Measurements from ENCODE around the gene TBL1XR1. TPM values are rescaled to one million over a fixed set of nuclear protein-coding genes. Genes with fewer than 3 reads are reported as not detected.

Gene TBL1XR1
- total and polyA plus RNA-seq, 2 donors (not counting 3 experiments of a cell fraction or from before 2014, with no cell fraction given) = 26.9 to 146 TPM

GRCh38 chr3:177181418-177181817, 15.9 kb downstream of the TBL1XR1 start:
- TF ChIP-seq, protein P1, sequence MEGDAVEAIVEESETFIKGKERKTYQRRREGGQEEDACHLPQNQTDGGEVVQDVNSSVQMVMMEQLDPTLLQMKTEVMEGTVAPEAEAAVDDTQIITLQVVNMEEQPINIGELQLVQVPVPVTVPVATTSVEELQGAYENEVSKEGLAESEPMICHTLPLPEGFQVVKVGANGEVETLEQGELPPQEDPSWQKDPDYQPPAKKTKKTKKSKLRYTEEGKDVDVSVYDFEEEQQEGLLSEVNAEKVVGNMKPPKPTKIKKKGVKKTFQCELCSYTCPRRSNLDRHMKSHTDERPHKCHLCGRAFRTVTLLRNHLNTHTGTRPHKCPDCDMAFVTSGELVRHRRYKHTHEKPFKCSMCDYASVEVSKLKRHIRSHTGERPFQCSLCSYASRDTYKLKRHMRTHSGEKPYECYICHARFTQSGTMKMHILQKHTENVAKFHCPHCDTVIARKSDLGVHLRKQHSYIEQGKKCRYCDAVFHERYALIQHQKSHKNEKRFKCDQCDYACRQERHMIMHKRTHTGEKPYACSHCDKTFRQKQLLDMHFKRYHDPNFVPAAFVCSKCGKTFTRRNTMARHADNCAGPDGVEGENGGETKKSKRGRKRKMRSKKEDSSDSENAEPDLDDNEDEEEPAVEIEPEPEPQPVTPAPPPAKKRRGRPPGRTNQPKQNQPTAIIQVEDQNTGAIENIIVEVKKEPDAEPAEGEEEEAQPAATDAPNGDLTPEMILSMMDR (IDR thresholded peaks at IDR 0.05; ENCODE audit: extremely low read depth in 1 of 2, insufficient read depth in 1 of 2, low read depth in 1 of 2, low read length in 2 of 2) = no peak
- TF ChIP-seq POLR2A (IDR thresholded peaks at IDR 0.05; ENCODE audit: low read depth, low read length) = no peak
- TF ChIP-seq POLR2AphosphoS5 (IDR thresholded peaks at IDR 0.05; ENCODE audit: insufficient read depth, low read depth, low read length) = no peak
- TF ChIP-seq JUN (IDR thresholded peaks at IDR 0.05; ENCODE audit: borderline replicate concordance, insufficient read depth, insufficient read length, low read depth) = no peak
- TF ChIP-seq GATA2 (IDR thresholded peaks at IDR 0.05; ENCODE audit: insufficient read depth, insufficient read length, low read depth, low read length) = no peak
- TF ChIP-seq FOS (IDR thresholded peaks at IDR 0.05; ENCODE audit: borderline replicate concordance, insufficient read depth, low read length) = no peak
- no peak for TF ChIP-seq MAX (IDR thresholded peaks at IDR 0.05; ENCODE audit: insufficient read depth, insufficient read length)
- TF ChIP-seq MYC (IDR thresholded peaks at IDR 0.05; ENCODE audit: low read depth, low read length) = no peak
- TF ChIP-seq EZH2 (IDR thresholded peaks at IDR 0.05; ENCODE audit: borderline replicate concordance, low read depth, low read length, severe bottlenecking) = no peak
- Histone ChIP-seq H3K79me2 (ENCODE audit: control insufficient read depth, insufficient read depth, low read length) (peaks cover 100% of the 10 kb centered on the region), H3K27ac (ENCODE audit: insufficient read depth, low read depth, low read length) (no peak overlapping the region), H3K4me3 (replicated peaks in 1 of 3; ENCODE audit: insufficient read depth in 1 of 3, low read depth in 1 of 3, low read length in 3 of 3) (no peak overlapping the region), H3K27me3 (ENCODE audit: control insufficient read depth in 2 of 2, insufficient read depth in 2 of 2, low read length in 2 of 2) (no peaks in the 10 kb centered on the region), H4K20me1 (replicated peaks; ENCODE audit: control insufficient read depth, extremely low read depth, insufficient read depth, low read length) (peaks cover 16% of the 10 kb centered on the region), H3K36me3 (ENCODE audit: control insufficient read depth in 2 of 2, extremely low read depth in 1 of 2, insufficient read depth in 2 of 2, low read length in 2 of 2) (no peaks in the 10 kb centered on the region), H3K9me3 (replicated peaks; ENCODE audit: control insufficient read depth, insufficient read depth, low read length) (no peaks in the 10 kb centered on the region), H3K4me1 (ENCODE audit: control insufficient read depth, extremely low read depth, insufficient read depth, low read length) (no peaks in the 10 kb centered on the region), H3K9ac (replicated peaks; ENCODE audit: extremely low read depth, insufficient read depth, low read length) (no peak overlapping the region), H3K4me2 (ENCODE audit: insufficient read depth, low read length) (no peak overlapping the region), H2AFZ (ENCODE audit: low read depth, low read length) (no peak overlapping the region), H3K9me1 (replicated peaks; ENCODE audit: control insufficient read depth, extremely low read depth, insufficient read depth, low read length) (no peaks in the 10 kb centered on the region)
- POLR2A ChIA-PET = no interaction called here
- CTCF ChIA-PET = no interaction called here
- no TSS peak for BruUV-seq (replicated peaks)
- FAIRE-seq (no peak), DNase-seq (ENCODE audit: low read depth, low spot score) (no peak)
- dilution Hi-C loops (cut with MboI; ENCODE audit: extremely low pct_ligation_motif_present, low sequenced_read_pairs) (no loop called here), intact Hi-C loops (cut with micrococcal nuclease) (no loop called here)

Data from endothelial cell of umbilical vein (primary cell).